ENCODE results near the gene ORMDL2.

DNA sequence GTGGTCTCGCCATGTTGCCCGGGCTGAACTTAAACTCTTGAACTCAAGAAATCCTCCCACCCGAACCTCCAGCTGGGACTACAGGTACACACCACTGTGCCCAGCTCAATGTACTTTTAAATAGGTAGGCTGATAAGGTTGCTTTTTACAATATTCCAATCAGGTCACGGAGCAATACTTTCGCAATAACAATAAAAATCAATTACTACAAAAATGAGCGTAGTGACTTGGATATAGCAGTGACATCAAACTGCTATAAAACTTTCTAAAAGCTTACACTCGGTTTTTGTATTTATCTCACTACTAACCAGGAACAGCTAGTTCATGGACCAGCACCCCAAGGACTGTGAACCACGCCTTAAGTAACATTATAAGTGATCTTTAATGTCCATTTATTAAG, 10.9 kb upstream of the ORMDL2 start:
- TF ChIP-seq, protein P1, sequence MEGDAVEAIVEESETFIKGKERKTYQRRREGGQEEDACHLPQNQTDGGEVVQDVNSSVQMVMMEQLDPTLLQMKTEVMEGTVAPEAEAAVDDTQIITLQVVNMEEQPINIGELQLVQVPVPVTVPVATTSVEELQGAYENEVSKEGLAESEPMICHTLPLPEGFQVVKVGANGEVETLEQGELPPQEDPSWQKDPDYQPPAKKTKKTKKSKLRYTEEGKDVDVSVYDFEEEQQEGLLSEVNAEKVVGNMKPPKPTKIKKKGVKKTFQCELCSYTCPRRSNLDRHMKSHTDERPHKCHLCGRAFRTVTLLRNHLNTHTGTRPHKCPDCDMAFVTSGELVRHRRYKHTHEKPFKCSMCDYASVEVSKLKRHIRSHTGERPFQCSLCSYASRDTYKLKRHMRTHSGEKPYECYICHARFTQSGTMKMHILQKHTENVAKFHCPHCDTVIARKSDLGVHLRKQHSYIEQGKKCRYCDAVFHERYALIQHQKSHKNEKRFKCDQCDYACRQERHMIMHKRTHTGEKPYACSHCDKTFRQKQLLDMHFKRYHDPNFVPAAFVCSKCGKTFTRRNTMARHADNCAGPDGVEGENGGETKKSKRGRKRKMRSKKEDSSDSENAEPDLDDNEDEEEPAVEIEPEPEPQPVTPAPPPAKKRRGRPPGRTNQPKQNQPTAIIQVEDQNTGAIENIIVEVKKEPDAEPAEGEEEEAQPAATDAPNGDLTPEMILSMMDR (IDR thresholded peaks at IDR 0.05; ENCODE audit: low read length), result no peak
- TF ChIP-seq EZH2 (optimal IDR thresholded peaks at IDR 0.05; ENCODE audit: low read depth, low read length), result no peak
- TF ChIP-seq EZH2phosphoT487 (IDR thresholded peaks at IDR 0.05; ENCODE audit: low read length), result no peak
